ENCODE results near the gene DAP. TPM values are rescaled to one million over a fixed set of nuclear protein-coding genes. Genes with fewer than 3 reads are reported as not detected.

Gene DAP
- total RNA-seq, 1 experiment from 2014 or later, result 47.7 TPM

- TF ChIP-seq, protein P1, sequence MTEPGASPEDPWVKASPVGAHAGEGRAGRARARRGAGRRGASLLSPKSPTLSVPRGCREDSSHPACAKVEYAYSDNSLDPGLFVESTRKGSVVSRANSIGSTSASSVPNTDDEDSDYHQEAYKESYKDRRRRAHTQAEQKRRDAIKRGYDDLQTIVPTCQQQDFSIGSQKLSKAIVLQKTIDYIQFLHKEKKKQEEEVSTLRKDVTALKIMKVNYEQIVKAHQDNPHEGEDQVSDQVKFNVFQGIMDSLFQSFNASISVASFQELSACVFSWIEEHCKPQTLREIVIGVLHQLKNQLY (CRISPR knock-in tag; IDR thresholded peaks at IDR 0.05), result no peak
- no peak for TF ChIP-seq CTCF (IDR thresholded peaks at IDR 0.05)
- TF ChIP-seq KAT7 (CRISPR knock-in tag; IDR thresholded peaks at IDR 0.05; ENCODE audit: borderline replicate concordance), result no peak
- TF ChIP-seq PREB (CRISPR knock-in tag; IDR thresholded peaks at IDR 0.05; ENCODE audit: borderline replicate concordance), result no peak
- TF ChIP-seq ESRRA (CRISPR knock-in tag; IDR thresholded peaks at IDR 0.05; ENCODE audit: borderline replicate concordance), result no peak
- no peak for TF ChIP-seq USF2 (CRISPR knock-in tag; IDR thresholded peaks at IDR 0.05)
- TF ChIP-seq, protein P2, sequence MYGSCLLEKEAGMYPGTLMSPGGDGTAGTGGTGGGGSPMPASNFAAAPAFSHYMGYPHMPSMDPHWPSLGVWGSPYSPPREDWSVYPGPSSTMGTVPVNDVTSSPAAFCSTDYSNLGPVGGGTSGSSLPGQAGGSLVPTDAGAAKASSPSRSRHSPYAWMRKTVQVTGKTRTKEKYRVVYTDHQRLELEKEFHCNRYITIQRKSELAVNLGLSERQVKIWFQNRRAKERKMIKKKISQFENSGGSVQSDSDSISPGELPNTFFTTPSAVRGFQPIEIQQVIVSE (CRISPR knock-in tag; IDR thresholded peaks at IDR 0.05; ENCODE audit: borderline replicate concordance), result no peak
- no peak for TF ChIP-seq ZBTB21 (CRISPR knock-in tag; IDR thresholded peaks at IDR 0.05; ENCODE audit: borderline replicate concordance)
- no peak for TF ChIP-seq ZNF671 (CRISPR knock-in tag; IDR thresholded peaks at IDR 0.05)
- no peak for TF ChIP-seq IRF2 (CRISPR knock-in tag; IDR thresholded peaks at IDR 0.05; ENCODE audit: borderline replicate concordance, low read depth)
- no peak for TF ChIP-seq GRHL2 (CRISPR knock-in tag; IDR thresholded peaks at IDR 0.05; ENCODE audit: insufficient replicate concordance, severe bottlenecking)
- TF ChIP-seq, protein P3, sequence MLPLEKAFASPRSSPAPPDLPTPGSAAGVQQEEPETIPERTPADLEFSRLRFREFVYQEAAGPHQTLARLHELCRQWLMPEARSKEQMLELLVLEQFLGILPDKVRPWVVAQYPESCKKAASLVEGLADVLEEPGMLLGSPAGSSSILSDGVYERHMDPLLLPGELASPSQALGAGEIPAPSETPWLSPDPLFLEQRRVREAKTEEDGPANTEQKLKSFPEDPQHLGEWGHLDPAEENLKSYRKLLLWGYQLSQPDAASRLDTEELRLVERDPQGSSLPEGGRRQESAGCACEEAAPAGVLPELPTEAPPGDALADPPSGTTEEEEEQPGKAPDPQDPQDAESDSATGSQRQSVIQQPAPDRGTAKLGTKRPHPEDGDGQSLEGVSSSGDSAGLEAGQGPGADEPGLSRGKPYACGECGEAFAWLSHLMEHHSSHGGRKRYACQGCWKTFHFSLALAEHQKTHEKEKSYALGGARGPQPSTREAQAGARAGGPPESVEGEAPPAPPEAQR (CRISPR knock-in tag; IDR thresholded peaks at IDR 0.05), result no peak
Measured at GRCh38 chr5:10653043-10653442, 108.0 kb downstream of the DAP start (continued).

DNA sequence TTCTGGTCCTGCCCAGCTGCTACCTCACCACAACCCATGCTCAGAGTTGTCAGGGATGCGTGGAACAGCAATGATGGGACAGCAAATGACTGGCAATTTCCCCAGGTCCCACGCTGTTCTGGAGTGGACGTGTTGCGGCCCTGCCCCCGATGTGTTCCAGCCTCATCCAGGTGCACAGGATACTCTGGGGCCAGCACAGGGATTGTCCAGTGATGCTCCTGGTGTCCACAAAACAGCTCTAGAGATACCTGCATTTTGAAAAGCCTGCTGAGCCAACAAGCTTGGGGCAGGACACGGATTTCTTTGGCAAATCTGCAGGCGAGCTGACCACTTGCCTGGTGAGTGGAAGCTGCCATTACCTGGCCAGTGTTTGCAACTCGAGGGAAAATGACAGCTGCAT lies 108.4 kb downstream of the DAP start:
- no peak overlapping the region for H3K27ac Mint-ChIP-seq
- POLR2A ChIA-PET, result no interaction called here
- TF ChIP-seq PRDM15 (CRISPR knock-in tag; IDR thresholded peaks at IDR 0.05) (no peak), KAT7 (CRISPR knock-in tag; IDR thresholded peaks at IDR 0.05; ENCODE audit: borderline replicate concordance) (no peak)
- no peaks in the 10 kb centered on the region for H3K27me3 Mint-ChIP-seq (ENCODE audit: low read depth)
- no peaks in the 10 kb centered on the region for H3K36me3 Mint-ChIP-seq
- ATAC-seq (no peak), DNase-seq (ENCODE audit: low spot score) (no peak)
- H3K4me1 Mint-ChIP-seq, result peaks cover 12% of the 10 kb centered on the region
- no peak overlapping the region for H3K4me3 Mint-ChIP-seq
- CTCF ChIA-PET, result interaction anchor here (0.8 to 1.8 kb wide), 3 partner anchors 24 to 42 kb away, joined by 3 to 11 read pairs (median 9); no protein-coding TSS in a partner anchor
- no peaks in the 10 kb centered on the region for H3K9me3 Mint-ChIP-seq
